GM18508 (cell line): Measurements from ENCODE around the gene SLC38A3.
"Not testable (repeated sequence)": the region's sequence is repeated elsewhere in the genome, so short reads cannot be mapped to it uniquely, and the experiment has no call there.

Source experiments
- ATAC-seq: cut with Tn5 transposase; IDR thresholded peaks from one replicate; pipeline ENCODE4 v1.9.1; 2021; ENCODE audit warnings: moderate number of reproducible peaks; ENCODE audit not compliant: insufficient read depth, unreplicated experiment

SLC38A3 gene

DNA sequence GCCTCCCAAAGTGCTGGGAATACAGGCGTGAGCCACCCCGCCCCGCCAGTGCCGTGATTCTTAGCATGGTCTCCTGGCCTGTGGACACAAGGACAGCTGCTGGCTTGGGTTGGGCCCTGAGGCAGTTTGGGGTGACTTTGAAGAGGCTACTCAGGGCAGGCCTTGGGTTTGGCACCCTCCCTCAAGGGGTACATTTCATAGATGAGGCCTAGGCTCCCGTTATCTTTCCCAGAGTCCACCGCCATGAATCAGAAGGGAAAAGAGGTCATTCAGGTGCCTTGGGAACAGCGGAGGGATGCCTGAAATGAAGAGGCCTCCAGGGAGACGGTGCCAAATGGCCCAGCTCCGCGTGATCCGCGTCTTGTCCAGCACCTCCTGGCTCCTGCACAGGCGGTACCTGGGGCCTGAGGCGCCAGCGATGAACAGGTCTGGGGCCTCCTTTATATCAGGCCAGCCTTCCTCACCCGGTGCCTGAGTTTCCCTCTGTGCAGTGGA is 40.2 kb downstream of the SLC38A3 start:
- ATAC-seq, result no peak

DNA sequence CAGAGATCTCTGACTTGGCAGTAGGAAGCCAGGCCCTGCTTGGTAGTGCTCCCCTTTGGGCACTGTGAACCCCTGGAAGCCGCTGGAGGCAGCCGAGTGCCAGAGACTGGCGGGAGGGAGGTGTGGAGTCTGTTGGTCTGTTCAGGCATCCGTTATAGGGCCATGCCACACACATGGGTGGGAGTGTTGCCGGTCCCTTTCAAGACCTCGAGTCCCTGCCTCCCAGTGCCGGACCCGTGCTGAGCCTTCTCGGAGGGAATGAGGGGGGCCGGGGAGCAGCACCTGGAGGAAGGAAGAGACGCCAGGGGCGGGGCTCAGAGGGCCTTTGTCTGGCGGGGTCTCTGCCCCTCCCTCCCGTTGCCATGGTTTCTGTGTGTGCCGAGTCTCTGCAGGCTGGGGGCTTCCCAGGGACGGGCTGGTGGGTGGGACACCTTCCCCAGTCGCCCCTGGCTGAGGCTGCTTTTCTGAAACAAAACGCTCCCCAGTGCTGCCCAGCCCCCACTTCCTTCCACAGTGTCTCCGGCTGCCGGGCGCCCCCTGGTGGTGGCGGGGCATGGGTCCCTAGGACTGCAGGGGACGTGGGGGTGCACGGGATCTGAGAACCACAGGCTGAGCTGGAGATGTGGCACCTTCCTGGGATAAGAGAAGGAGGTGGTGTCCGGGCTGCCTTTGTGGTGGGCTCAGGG is 40.9 kb downstream of the SLC38A3 start:
- ATAC-seq, result no peak

DNA sequence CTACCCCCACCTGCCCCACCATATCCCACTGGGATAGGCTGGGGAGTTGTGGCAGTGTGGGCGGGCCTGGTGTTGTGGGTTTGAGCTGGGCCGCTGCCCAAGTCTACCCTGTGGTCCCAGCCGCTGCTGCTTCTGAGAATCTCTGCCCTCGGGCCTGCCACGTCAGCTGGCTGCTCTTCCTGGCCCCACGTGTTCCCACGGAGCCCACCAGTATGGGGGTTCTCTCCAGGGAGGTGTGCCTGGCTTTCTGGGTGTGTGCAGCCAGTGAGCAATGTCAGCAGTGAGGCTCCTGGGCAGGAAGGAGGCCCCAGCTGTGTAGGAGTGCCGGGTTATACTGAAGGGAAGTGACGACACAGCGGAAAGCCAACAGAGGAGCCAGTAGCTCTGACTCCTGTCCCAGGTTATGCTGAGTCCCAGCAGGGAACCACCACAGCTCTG is 41.5 kb downstream of the SLC38A3 start:
- no peak for ATAC-seq

DNA sequence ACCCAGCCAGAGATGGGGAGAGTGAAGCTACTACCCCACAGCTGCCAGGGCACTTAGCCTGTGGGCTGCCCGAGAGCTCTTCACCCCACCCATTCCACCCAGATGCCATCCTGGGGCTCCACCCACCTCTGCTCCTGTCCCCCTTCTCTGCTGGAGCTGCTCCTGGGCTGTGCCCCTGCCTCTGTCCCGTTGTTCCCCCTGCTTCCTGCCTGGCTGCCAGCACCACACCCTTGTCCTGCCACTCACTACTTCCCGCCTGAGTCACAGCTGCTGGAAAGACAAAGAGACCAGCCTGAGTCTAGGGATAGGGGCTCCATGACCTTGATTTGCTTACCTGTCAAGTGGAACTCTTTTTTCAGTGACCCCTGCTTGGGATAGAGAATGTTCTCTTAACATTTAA is 43.3 kb downstream of the SLC38A3 start:
- no peak for ATAC-seq

DNA sequence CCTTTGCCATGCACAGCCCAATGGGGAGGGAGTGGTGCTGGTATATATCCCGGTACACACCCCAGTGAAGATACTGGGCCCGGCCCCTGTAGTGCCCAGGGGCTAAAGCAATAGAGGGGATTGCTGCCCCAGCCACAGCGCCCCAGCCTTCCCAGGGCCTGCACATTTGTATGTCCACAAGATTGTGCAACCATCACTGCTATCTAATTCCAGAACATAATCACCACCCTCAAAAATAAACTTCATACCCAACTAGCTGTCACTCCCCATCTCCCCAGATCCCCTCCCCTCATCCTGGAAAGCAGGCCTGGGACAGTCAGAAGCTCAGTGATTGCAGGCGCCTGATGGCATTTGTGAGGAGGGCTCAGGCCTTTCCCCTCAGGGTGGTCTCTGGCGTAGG is 44.4 kb downstream of the SLC38A3 start:
- ATAC-seq, result no peak

DNA sequence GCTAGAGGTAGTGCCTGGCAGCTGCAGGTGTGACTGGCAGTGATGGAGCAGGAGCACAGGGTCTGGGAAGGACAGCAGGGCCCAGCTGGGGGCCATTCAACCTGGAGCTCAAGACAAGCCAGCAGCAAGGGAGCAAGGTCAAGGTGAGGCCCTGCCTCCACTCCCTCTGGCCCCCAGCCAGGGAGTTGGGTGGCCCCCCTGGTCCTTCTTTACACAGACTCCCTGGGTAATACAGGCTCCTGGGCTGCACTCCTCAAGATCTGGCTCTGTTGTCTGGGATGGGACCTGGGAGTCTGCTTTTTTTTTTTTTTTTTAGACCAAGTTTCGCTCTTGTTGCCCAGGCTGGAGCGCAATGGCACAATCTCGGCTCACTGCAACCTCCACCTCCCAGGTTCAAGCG is 45.4 kb downstream of the SLC38A3 start:
- no peak for ATAC-seq

DNA sequence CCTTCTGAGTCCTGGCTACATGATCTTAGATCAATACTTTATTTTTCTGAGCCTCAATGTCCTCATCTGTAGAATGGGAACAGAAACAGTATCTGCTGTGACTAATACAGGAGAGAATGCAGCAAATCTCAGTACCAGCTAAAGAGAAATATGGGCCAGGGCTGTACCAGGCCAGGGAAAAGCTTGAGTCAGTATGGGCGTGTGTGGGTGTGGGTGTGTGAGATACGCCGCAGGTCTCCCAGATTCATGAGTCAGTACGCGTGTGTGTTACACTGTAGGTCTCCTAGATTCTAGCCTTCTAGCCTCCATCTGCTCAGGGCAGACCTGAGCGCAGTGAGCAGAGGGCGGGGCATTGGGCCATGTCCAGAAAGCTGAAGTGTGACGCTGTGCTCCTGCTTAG is 46.1 kb downstream of the SLC38A3 start:
- ATAC-seq, result no peak

DNA sequence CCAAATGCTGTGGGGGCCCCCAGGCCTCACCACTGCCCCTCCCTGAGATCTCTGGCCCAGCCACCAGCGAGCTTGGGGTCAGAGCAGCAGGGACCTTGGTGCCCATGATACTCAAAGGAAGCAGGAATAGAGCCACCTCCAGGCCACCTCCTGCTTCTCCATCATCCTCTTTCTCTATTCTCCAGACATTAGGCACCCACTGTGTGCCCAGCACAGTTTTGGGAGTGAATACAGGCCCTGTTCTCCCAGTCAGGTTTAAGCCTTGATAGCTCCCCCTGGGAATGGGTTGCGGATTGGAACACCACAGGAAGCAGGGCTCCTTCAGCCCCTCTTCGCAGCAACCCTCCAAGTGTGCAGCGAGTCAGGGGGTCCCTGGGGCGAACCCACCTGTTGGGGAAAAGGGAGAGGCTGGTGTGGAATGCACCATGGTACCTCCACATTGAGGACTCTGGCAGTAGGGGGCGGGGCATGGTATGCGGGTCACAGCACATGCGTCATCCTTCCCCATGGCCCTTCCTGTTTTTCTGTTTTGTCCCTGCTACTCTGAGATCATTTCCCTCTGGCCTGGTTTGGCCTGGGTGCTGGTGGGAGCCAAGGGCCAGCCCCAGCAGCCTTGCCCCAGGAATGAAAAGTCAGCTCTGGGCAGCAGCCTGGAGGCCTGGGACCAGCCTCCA is 49.6 kb downstream of the SLC38A3 start:
- no peak for ATAC-seq

DNA sequence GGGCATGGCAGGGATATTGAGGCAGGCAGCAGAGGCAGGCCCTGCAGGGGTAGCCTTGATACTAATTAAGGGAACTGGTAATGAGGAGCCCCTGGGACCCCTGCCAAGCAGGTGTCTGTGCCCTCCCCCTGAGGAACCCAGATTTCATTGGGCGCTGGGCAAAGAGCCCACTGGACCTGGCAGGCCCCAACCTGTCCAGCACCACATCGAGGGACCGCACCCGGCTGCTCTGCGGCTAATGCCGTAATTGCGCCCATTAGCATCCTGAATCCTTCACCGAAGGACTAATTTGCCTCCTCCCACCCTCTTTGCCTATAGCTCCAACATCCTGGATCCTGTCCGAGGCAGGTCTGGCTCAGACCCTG is 50.2 kb downstream of the SLC38A3 start:
- ATAC-seq, result no peak

DNA sequence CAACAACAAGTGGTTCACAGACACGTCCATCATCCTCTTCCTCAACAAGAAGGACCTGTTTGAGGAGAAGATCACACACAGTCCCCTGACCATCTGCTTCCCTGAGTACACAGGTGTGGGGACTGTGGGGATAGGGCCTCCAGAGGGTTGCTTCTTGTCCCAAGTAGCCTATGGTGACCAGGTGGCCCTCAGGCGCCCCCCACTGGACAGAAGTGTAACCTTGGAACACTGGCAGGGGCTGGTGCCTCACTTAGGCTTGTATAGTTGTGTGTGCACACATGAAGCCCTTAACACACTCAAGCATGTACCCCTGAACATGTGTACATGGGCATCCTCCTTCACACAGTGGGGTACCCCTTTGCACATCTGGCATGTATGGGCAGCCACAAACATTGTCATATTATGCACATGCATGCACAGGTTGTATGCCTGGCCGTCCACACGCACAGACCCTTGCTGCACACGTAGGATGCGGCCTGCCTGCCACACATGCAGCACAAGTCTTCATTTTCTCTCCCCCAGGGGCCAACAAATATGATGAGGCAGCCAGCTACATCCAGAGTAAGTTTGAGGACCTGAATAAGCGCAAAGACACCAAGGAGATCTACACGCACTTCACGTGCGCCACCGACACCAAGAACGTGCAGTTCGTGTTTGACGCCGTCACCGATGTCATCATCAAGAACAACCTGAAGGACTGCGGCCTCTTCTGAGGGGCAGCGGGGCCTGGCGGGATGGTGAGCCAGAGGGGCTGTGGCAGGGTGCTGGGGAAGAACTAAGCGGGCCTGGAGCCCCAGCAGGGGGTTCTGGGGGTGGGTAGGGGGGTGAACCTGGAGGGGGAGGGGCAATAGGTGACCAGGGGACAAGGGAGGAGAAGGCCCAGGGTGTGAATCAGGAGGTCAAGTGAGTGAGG is 52.2 kb downstream of the SLC38A3 start:
- no peak for ATAC-seq

DNA sequence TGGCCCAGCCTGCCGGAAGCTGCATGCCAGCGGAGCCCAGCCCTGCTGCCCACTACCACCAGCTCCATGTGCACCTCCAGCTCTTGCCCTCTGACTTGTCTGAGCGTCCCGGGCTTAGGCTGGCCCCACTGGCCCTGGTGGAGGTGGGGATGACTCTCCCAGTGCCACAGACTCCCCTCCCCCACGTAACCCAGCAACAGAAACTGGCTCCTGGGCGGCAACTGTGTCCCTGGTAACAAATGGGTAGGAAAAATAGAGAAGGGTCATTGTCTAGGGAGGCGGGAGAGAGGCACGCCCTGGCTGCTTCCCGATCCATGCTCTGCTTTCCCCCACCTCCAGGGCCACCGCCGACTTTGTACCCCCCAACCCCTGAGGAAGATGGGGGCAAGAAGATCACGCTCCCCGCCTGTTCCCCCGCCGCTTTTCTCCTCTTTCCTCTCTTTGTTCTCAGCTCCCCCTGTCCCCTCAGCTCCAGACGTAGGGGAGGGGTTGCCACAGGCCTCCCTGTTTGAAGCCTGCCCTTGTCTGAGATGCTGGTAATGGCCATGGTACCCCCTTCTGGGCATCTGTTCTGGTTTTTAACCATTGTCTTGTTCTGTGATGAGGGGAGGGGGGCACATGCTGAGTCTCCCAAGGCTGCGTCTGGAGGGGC is 53.1 kb downstream of the SLC38A3 start:
- ATAC-seq, result no peak

DNA sequence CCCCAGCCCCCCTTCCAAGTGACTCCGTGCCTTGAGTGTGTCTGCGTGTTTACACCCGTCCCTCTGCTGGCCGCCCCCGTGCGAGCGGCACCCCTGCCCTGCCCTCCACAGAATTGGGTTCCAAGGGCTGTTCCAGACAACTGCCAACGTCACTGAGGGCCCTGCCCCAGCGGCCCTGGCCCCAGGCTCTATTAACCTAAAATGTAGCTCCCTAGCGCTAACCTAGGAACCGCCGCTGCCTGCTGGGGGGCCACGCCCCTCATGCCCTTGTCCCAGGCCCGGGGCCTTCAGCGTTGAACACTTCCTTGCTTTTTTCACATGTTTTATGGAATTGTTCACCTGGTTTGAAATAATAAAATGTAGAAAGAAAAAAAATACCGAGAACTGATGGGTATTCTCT is 53.9 kb downstream of the SLC38A3 start:
- ATAC-seq, result no peak

DNA sequence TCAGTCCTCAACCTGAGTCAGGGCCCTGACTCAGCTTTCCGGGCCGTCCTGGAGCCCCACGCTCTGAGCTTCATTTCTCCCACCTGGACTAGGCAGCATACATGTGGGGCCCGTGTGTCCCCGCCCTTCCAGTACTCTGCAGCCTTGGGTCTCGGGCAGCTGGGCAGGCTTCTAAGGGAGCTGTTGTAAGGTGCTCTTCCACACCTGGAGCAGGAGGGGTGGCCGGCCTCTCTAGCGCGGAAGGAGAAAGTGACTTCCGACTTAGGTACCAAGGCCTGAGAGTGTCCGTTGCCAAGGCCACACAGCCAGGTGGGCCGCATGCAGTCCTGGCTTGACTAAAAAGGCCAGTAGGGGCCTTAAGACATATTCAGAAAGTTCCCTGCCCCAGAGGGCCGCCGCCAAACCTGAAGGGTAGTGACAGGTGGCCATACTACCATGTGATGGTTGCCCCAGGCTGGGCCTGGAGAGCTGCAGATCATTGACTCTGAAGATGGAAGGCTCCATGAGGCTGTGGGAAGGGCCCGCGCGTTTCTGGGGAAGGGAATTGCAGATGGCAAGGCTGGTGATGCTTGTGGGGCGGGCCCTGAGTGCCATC is 54.5 kb downstream of the SLC38A3 start:
- ATAC-seq, result no peak

DNA sequence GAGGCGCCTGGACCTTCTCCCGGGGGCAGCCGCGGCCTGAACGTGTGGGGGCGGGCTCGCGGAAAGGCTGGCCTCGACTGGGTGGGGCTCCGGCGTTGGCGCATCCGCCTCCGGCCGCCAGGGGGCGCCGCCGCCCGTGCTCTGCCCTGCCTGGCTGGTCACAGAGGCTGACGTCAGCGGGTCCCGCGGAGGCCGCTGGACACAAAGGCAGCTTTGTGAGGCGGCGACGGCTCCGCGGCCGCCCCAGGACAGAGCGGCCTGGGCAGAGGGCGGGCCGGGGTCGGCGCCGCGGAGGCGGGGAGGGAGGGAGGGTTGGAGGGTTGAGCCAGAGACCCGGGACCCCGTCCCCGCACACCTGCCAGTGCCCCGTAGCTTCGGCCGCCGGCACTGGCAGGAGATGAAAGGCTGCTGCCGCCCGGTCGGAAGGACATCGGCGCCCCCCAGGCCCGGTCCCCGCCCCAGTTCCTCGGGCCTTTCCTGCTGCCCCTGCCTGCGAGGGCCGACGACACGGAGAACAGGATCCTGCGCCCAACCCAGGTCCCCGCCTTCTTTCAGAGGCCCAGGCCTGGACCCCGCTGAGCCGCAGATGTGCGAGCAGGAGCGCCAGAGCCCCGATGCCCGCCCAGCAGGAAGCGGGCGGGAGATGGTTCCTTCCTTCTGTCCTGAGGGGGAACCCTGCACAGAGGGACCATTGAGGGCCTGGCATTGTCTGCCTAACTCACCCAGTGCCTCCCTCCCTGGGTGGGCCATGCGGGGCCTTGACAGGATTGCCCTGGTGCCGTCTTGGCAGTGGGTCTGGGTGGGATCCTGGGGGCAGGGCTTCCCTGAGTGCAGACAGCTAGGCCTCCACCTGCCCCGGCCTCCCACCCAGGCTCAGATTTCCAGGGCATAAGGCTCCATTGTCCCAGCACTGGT is 55.2 kb downstream of the SLC38A3 start:
- no peak for ATAC-seq

DNA sequence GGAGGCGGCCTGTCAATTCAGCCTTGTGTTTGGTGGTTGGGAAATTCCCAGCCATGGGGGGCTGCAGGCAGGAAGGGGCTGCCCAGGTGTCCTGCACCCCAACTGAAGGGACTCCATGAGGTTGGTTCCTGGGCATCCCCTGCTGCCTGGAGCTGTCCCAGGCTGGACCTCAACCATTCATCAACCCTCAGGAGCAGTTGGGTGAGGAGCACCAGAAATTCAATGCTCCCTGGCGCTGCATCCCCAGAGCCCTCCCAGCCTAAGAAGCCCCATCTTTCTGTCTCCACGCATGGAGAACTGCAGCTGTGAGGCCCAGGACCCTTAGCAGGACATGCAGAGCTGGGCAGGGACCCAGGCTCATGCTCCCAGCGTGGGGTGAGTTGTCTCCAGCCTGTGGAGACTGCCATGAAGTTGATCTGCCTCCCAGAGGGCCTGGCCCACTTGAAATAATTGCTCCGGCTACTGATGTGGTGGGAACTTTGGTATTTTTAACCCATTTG is 55.9 kb downstream of the SLC38A3 start:
- no peak for ATAC-seq

DNA sequence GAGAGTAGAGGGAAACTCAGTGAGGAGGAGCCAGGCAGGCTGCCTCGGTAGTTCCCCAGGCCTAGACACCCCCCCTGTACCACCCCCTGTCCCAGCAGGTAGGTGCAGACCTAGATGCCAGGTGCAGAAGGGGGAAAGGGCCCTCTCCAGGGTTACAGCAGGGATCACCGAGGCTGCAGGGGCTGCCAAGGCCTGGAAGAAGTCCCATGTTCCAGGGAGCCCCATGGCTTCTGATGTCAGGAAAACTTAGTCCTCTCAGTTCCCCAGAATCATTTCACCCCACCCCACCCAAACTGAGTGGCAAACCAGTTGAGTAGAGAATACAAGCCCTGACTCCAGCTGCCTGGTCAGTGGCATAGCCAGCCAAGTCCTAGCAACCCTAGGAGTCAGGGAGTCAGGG is 56.4 kb downstream of the SLC38A3 start:
- no peak for ATAC-seq

DNA sequence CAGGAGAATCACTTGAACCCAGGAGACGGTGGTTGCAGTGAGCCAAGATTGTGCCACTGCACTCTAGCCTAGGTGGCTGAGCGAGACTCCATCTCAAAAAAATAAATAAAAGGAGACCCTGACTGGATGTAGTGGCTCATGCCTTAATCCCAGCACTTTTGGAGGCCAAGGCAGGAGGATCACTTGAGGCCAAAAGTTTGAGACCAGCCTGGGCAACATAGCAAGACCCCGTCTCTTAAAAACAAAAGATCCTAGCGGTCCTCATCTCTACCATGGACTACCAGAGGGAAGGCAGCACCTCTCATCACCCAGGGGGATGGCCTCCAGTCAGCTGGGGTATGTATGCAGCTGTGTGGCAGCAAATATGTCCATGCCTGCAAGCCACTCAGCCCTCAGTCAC is 57.1 kb downstream of the SLC38A3 start:
- not testable (repeated sequence) for ATAC-seq

DNA sequence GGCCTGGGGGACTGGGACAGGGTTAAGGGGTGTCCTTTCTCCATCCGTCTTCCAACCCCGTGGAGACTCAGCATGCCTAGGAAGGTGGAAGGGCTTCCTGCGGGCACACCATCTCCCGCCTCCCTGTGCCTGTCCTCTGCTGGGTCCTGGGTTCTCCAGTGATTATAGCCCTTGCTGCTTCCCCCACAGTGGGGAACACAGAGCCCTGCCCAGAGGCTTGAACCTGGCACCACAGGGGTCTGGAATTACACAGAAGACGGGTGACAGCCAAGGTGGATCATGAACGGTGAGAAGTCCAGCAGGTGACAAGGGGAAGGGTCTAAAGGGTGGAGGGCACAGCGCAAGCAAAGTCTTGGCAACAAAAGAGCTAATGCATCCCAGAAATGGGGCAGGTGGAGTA is 57.7 kb downstream of the SLC38A3 start:
- ATAC-seq, result no peak
